Forelimb muscle (tissue), 1 donor: ENCODE measurements around the gene DLL3. TPM values are rescaled to one million over a fixed set of nuclear protein-coding genes. Genes with fewer than 3 reads are reported as not detected.

Experiments used
- DNase-seq: peaks from one replicate; pipeline ENCODE4 v3.0.0-alpha.2; 2013; ENCODE audit warnings: low read depth
- polyA plus RNA-seq: library from polyadenylated mRNA; unstranded; fragments of 120-200 nt; gene quantifications from one replicate; pipeline ENCODE4 v1.2.1, GENCODE V29; 2013; ENCODE audit not compliant: insufficient read length

The DLL3 gene
- polyA plus RNA-seq, 1 donor: 0.10 TPM

DNA sequence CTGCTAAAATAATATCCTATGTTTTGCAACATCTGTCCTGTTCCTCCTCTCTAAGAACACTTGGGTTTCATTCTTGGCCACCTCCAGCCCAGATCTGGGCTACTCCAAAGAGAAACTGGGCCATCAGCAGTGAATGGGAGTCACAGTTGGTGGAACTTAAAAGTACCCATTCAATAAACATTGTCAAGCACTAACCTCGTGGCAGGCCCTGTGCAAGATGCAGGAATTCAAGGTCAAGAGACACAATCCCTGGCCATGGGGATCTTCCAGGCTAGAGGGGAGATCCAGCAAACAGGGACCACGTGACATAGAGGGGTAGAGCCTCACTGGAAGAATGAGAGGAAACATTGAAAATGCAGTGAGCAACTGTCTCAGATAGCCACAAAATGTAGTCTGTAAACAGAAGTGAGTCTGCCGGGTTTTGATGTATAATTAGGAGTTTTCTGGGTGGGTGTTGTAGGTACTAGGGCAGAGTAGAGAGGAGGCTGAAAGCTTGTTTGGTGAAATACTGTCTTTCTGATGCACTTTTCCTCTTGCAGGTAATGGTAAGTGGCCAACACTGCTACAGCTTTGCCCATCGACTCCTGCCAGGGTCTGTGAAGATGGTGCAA is 56.1 kb downstream of the DLL3 start:
- DNase-seq: no peak

DNA sequence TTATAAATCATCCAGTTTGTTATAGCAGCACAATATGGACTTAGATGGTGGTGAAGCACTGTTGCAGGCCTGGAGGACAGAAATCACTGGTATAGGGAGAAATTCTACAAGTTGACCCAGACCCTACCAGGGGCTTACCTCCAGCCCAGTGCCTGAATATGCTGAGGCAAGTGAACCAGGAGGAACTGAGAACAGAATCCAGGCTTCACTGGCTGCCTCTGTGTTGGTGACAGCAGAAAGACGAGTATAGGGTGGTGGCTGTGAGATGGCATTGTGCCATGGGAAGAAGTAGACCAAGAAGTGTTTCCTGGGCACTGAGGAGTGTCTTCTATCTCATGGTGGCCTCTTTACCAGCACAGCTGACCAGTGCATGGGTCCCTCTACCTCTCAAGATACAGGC is 57.1 kb downstream of the DLL3 start:
- DNase-seq: no peak

Other genes with a start within 250 kb of the DLL3 start
- not detected for gene IFNL2, start 230.6 kb upstream of the DLL3 start, polyA plus RNA-seq
- gene IFNL1, start 202.5 kb upstream of the DLL3 start, polyA plus RNA-seq: not detected
- 0.77 TPM for gene LRFN1, start 178.1 kb upstream of the DLL3 start, polyA plus RNA-seq
- gene GMFG, start 162.9 kb upstream of the DLL3 start, polyA plus RNA-seq: 14.5 TPM
- gene SAMD4B, start 156.5 kb upstream of the DLL3 start, polyA plus RNA-seq: 79.3 TPM
- 35.7 TPM for gene PAF1, start 107.8 kb upstream of the DLL3 start, polyA plus RNA-seq
- 23.9 TPM for gene MED29, start 107.6 kb upstream of the DLL3 start, polyA plus RNA-seq
- gene ZFP36, start 92.1 kb upstream of the DLL3 start, polyA plus RNA-seq: 36.5 TPM
- gene PLEKHG2, start 86.3 kb upstream of the DLL3 start, polyA plus RNA-seq: 43.0 TPM
- gene RPS16, start 63.0 kb upstream of the DLL3 start, polyA plus RNA-seq: 2,074 TPM
- gene SUPT5H, start 53.4 kb upstream of the DLL3 start, polyA plus RNA-seq: 81.6 TPM
- 49.2 TPM for gene TIMM50, start 18.1 kb upstream of the DLL3 start, polyA plus RNA-seq
- not detected for gene SELENOV, start 16.2 kb downstream of the DLL3 start, polyA plus RNA-seq
- 2.0 TPM for gene EID2B, start 33.9 kb downstream of the DLL3 start, polyA plus RNA-seq
- 8.8 TPM for gene EID2, start 41.2 kb downstream of the DLL3 start, polyA plus RNA-seq
- 0.25 TPM for gene LGALS13, start 103.6 kb downstream of the DLL3 start, polyA plus RNA-seq
- gene LGALS16, start 157.0 kb downstream of the DLL3 start, polyA plus RNA-seq: not detected
- gene LGALS14, start 205.5 kb downstream of the DLL3 start, polyA plus RNA-seq: 0.30 TPM
- 1.3 TPM for gene CLC, start 239.1 kb downstream of the DLL3 start, polyA plus RNA-seq